AG04449 (cell line): ENCODE data around the gene GANAB.
A peak's percentile ranks its signal among the peaks of the same experiment; 100 is the strongest.

Experiments used
- CTCF ChIA-PET: fragments of 350-600 bp; formaldehyde crosslinking; extraction: SDS; loops from one replicate; lab custom pipeline; 2021; ENCODE audit warnings: antibody characterized with exemption; lab: Yijun Ruan, JAX
- POLR2A ChIA-PET: fragments of 400-600, 350-600 bp; formaldehyde crosslinking; extraction: SDS; loops from one replicate; lab custom pipeline; 2020; ENCODE audit warnings: antibody characterized with exemption, inconsistent platforms; lab: Yijun Ruan, JAX
- DNase-seq: peaks from one replicate; pipeline ENCODE4 v3.0.0-alpha.2; 2010; ENCODE audit warnings: low read depth, low spot score
- H3K4me3 ChIP-seq: 2 replicates; pipeline ENCODE4 v1.5.1; 2011; ENCODE audit warnings: low read depth, mild to moderate bottlenecking, control low read depth, low read length
- TF ChIP-seq, protein P1 (sequence below): IDR thresholded peaks from one replicate; pipeline ENCODE4 v1.5.1; 2011; ENCODE audit warnings: mild to moderate bottlenecking, moderate library complexity, low read length, control low read depth, inconsistent platforms; ENCODE audit not compliant: insufficient read depth; ENCODE audit errors: missing control alignments

GANAB gene

GRCh38 chr11:62607714-62608113 lies 38.7 kb downstream of the GANAB start:
- ChIA-PET POLR2A (interaction anchor here (0.9 kb wide), 1 partner anchor 16 kb away, joined by 4 read pairs; the partner anchor contains the start of gene TUT1), CTCF (interaction anchor here (1.4 to 12.0 kb wide), 4 partner anchors 8 to 183 kb away, joined by 4 to 95 read pairs (median 27); partner anchors contain the start of genes B3GAT3 and TUT1)
- DNase-seq = no peak
- H3K4me3 ChIP-seq = no peak overlapping the region
- TF ChIP-seq, protein P1, sequence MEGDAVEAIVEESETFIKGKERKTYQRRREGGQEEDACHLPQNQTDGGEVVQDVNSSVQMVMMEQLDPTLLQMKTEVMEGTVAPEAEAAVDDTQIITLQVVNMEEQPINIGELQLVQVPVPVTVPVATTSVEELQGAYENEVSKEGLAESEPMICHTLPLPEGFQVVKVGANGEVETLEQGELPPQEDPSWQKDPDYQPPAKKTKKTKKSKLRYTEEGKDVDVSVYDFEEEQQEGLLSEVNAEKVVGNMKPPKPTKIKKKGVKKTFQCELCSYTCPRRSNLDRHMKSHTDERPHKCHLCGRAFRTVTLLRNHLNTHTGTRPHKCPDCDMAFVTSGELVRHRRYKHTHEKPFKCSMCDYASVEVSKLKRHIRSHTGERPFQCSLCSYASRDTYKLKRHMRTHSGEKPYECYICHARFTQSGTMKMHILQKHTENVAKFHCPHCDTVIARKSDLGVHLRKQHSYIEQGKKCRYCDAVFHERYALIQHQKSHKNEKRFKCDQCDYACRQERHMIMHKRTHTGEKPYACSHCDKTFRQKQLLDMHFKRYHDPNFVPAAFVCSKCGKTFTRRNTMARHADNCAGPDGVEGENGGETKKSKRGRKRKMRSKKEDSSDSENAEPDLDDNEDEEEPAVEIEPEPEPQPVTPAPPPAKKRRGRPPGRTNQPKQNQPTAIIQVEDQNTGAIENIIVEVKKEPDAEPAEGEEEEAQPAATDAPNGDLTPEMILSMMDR = no peak

DNA sequence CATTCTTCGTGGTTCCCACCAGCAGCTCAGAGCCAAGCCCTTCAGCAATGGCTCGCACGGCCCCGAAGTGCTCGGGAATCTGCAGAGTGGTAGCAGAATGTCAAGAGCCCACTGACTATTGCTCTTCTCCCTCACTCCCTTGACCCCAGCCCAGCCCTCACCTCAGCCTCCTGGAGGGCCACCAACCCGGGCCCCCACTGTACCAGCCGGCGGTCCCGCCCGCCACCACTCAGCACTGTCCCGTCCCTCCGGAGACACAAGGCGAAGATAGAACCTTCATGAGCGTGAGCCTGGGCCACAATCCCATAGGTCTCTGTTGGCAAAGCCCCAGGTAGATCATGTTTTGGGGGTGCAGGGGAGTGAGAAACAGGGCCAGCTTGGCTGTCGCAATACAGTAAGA lies 40.5 kb downstream of the GANAB start:
- ChIA-PET POLR2A (interaction anchor here (2.6 kb wide), 1 partner anchor 14 kb away, joined by 11 read pairs; the partner anchor contains the start of gene TUT1), CTCF (interaction anchor here (12.0 kb wide), 1 partner anchor 12 kb away, joined by 95 read pairs; the partner anchor contains the start of gene TUT1)
- H3K4me3 ChIP-seq = no peak overlapping the region
- TF ChIP-seq, protein P1 = no peak
- no peak for DNase-seq

DNA sequence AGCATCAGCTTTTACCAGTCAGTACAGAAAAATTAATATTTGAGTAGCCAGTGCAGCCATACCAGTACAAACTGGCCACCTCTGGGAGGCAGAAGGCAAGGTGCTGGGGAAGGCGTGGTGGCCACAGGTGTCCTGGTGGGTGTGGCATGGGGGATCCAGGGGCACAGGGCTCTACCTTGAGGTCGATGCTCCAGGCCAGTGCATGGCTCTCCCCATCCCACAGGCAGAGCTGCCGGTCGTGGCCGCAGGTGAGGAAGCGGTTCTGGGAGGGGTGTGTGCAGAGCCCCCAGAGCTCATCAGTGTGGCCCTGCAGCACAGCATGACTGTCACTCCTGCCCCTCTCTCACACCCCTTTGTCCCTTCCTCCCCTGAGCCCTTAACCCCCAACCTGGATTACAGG lies 40.9 kb downstream of the GANAB start:
- ChIA-PET POLR2A (interaction anchor here (2.6 kb wide), 1 partner anchor 14 kb away, joined by 11 read pairs; the partner anchor contains the start of gene TUT1), CTCF (interaction anchor here (12.0 kb wide), 1 partner anchor 11 kb away, joined by 95 read pairs; the partner anchor contains the start of gene TUT1)
- no peak overlapping the region for H3K4me3 ChIP-seq
- TF ChIP-seq, protein P1 = no peak
- no peak for DNase-seq

GRCh38 chr11:62604460-62605120 lies 41.8 kb downstream of the GANAB start:
- ChIA-PET POLR2A (interaction anchor here (2.6 kb wide), 1 partner anchor 13 kb away, joined by 11 read pairs; the partner anchor contains the start of gene TUT1), CTCF (interaction anchor here (1.3 to 12.0 kb wide), 6 partner anchors 7 to 210 kb away, joined by 3 to 95 read pairs (median 6); partner anchors contain the start of genes B3GAT3, EML3, ROM1 and TUT1)
- DNase-seq = no peak
- TF ChIP-seq, protein P1 = no peak
- H3K4me3 ChIP-seq = no peak overlapping the region

DNA sequence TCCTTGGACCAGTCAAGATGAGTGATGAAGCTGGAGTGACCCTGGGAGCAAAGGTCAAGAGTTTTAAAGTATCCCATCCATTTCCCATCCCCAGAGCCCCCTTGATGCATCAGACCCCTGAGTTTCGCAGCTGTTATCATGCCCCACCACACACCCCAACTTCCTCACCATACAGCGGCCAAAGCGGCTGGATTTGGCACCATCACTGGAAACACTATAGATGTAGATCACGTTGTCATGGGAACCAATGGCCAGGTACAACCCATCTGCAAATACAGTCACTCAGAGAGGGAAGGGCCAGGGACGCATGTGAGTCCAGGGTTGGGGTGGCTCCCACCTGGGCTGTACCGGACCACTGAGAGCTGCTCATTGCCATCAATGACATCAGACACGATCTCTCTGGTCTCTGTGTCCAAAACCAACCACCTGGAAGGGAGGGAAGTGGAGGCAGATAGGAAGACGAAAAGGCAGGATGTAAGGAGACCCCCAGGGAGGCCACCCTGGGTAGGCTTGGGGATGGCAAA lies 42.6 kb downstream of the GANAB start:
- CTCF ChIA-PET = interaction anchor here (1.0 to 12.0 kb wide), 7 partner anchors 8 to 209 kb away, joined by 3 to 95 read pairs (median 5); partner anchors contain the start of genes B3GAT3, EML3, ROM1 and TUT1
- DNase-seq = no peak
- no peak overlapping the region for H3K4me3 ChIP-seq
- TF ChIP-seq, protein P1 = no peak
- POLR2A ChIA-PET = interaction anchor here (2.6 kb wide), 1 partner anchor 12 kb away, joined by 11 read pairs; the partner anchor contains the start of gene TUT1

DNA sequence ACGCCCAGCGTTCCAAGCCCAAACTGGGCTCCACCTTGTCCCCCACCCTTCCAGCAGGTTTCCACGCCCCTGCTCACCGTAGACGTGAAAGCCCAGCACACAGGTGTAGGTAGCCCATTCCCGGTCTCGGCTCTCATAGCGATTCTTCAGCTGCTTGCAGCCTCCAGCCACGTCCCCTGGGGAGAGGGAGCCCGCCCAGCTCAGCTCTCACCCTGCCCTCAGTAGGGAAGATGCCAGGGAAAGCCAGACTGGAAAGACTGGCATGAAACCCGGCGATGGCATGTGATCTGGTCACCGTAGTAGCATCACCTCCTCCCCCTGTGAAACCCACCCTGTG lies 43.4 kb downstream of the GANAB start:
- H3K4me3 ChIP-seq = peak overlapping the region; percentile 56
- no peak for DNase-seq
- POLR2A ChIA-PET = no interaction called here
- CTCF ChIA-PET = interaction anchor here (1.0 to 12.0 kb wide), 5 partner anchors 9 to 178 kb away, joined by 3 to 95 read pairs (median 6); partner anchors contain the start of genes EML3, ROM1 and TUT1
- TF ChIP-seq, protein P1 = no peak
